ENCODE measurements around the gene PROCA1. TPM values are rescaled to one million over a fixed set of nuclear protein-coding genes. Genes with fewer than 3 reads are reported as not detected.

Gene PROCA1
- total and polyA plus RNA-seq, 12 donors = 0.61 to 8.8 (median 2.2) TPM; not detected in 1

DNA sequence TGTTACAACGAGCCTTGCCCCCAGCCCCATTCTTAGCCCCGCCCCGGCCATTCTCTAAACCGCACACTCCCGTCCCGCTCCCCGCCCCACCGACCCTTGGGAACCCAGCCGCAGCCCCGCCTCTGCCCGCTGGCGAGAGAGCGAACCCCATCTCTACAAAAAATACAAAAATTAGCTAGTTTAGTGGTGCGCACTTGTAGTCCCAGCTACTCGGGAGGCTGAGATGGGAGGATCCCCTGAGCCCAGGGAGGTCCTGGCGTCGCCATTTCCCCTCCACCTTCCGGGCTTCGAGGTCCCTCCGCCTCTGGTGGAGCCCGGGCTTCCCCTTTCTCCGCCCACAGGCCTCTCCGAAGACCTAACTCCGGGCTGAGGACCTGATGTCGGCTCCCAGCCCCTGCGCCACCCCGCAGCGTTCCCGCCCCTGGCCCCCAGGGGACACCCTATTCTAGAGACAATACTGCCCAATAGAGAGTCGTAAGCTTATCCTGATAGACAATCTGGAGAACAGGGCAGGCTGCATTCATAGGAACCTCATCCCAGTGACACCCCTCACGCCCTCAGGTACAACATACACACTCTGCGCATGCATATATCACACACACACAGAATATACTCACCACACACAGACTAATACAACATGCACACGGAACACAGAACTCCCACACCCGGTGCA lies 480 bp upstream of the PROCA1 start:
- no peak for TF ChIP-seq POLR2A (IDR thresholded peaks at IDR 0.05)
- TF ChIP-seq, protein P1, sequence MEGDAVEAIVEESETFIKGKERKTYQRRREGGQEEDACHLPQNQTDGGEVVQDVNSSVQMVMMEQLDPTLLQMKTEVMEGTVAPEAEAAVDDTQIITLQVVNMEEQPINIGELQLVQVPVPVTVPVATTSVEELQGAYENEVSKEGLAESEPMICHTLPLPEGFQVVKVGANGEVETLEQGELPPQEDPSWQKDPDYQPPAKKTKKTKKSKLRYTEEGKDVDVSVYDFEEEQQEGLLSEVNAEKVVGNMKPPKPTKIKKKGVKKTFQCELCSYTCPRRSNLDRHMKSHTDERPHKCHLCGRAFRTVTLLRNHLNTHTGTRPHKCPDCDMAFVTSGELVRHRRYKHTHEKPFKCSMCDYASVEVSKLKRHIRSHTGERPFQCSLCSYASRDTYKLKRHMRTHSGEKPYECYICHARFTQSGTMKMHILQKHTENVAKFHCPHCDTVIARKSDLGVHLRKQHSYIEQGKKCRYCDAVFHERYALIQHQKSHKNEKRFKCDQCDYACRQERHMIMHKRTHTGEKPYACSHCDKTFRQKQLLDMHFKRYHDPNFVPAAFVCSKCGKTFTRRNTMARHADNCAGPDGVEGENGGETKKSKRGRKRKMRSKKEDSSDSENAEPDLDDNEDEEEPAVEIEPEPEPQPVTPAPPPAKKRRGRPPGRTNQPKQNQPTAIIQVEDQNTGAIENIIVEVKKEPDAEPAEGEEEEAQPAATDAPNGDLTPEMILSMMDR (IDR thresholded peaks at IDR 0.05) = no peak
- peak overlapping the region; percentile 73 to 94 (median 78) for H3K27ac ChIP-seq
- H3K4me3 ChIP-seq = peak overlapping the region in 2 of 4 donors; percentile 18 to 61
- H3K9me3 ChIP-seq (replicated peaks in 1 of 3) = no peaks in the 10 kb centered on the region
- peaks cover 0 to 20% of the 10 kb centered on the region in 2 donors for H3K36me3 ChIP-seq (replicated peaks in 1 of 2)
- peak in 2 of 7 donors; percentile 31 to 42 for DNase-seq
- 49 to 65% (median 51%) methylated on average over 28 to 34 of the region's 34 CpGs for WGBS, 4 donors
- H3K4me1 ChIP-seq (replicated peaks in 1 of 2) = peaks cover 17 to 22% of the 10 kb centered on the region in 2 donors
- no peaks in the 10 kb centered on the region for H3K27me3 ChIP-seq
- intact Hi-C loops (cut with DNase I) = no loop called here

DNA sequence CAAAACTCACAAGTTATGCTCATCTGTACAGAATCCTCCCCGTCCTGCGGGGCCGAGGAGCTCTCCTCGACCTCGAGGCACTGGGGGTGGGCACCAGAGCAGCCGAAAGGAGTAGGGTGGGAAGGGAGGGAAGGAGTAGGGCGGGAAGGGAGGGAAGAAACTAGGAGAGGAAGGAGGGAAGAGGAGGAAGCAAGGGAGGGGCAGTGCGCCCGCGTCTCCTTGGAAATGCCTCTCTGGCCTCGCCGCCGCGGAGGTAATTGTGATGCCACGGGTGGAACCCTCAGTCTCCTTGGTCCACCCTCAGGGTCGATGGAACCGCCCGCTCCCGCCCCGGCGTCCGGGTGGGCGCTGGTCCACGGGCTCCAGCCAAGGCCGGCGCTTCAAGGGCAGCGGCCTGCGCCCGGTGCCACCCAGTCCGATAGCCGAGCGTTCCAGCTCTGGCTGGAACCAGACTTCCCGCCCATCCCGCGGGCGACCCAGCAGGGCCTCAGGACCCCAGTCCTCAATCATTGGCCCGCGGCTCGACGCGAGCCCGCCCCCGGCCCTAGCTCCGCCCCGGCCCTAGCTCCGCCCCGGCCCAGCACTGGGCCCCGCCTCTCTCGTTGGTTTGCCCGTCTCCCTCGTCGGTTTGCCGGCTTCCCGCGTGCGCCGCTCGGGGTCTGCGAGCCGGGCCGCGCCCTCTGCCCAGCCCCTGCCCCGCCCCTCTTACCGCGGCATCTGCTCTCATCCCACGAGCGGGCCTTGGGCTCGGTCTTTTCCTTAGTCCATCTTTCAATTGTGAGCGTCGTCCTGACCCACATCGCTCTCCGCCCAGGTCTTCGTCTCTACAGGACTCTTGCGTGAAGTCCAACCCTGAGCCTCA lies 596 bp downstream of the PROCA1 start:
- H3K36me3 ChIP-seq (replicated peaks in 1 of 2) = peaks cover 0 to 20% of the 10 kb centered on the region in 2 donors
- peaks cover 8 to 14% of the 10 kb centered on the region in 2 donors for H3K4me1 ChIP-seq (replicated peaks in 1 of 2)
- WGBS, 4 donors = 1% methylated on average over 48 to 74 of the region's 74 CpGs
- no peaks in the 10 kb centered on the region for H3K9me3 ChIP-seq (replicated peaks in 1 of 3)
- peak overlapping the region in 2 of 4 donors; percentile 18 to 61 for H3K4me3 ChIP-seq
- TF ChIP-seq POLR2A (IDR thresholded peaks at IDR 0.05) = peak; percentile 57 to 64
- TF ChIP-seq, protein P1 (IDR thresholded peaks at IDR 0.05) = peak in 1 of 6 experiments; percentile 2
- no peaks in the 10 kb centered on the region for H3K27me3 ChIP-seq
- intact Hi-C loops (cut with DNase I) = no loop called here
- DNase-seq = peak; percentile 85 to 93 (median 90)
- H3K27ac ChIP-seq = peak overlapping the region; percentile 73 to 94 (median 78)

DNA sequence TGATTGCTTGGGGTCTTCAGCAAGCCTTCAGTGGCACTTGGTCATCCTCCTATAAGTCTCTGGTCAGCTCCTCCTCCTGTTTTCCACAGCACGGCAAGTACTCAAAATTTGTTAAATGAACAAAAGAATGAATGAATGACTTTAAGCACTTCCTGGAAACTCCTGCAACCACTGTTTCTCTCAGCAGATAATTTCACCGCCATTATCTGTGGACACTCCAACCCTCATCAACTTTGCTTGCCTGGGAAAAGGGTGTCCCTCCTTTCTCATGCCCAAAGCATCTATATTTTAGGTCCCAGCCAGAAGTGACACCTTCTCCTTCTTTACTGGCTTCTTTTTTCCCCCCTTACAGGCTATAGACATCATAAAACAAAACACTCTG lies 4.4 kb downstream of the PROCA1 start:
- intact Hi-C loops (cut with DNase I) = loop anchor here in 1 of 2 donors (10.0 kb wide), 1 partner anchor 53 kb away; no protein-coding TSS in a partner anchor
- no peak overlapping the region for H3K4me3 ChIP-seq
- no peaks in the 10 kb centered on the region for H3K9me3 ChIP-seq (replicated peaks in 1 of 3)
- peaks cover 0 to 11% of the 10 kb centered on the region in 2 donors for H3K36me3 ChIP-seq (replicated peaks in 1 of 2)
- no peaks in the 10 kb centered on the region for H3K27me3 ChIP-seq
- H3K4me1 ChIP-seq (replicated peaks in 1 of 2) = peaks cover 8 to 14% of the 10 kb centered on the region in 2 donors
- H3K27ac ChIP-seq = no peak overlapping the region
- 83 to 95% (median 92%) methylated on average over 2 of the region's 2 CpGs for WGBS, 4 donors
- no peak for DNase-seq
- TF ChIP-seq, protein P1 (IDR thresholded peaks at IDR 0.05) = no peak
- TF ChIP-seq POLR2A (IDR thresholded peaks at IDR 0.05) = no peak

Data from adrenal gland (tissue), 12 donors.